NT2/D1 (cell line): ENCODE results near the gene PPP6R3.

Experiments used
- SUZ12 ChIP-seq: IDR thresholded peaks from 2 replicates; pipeline ENCODE4 v1.6.1; 2011; ENCODE audit not compliant: insufficient read length, insufficient read depth; ENCODE audit errors: extremely low read depth
- YY1 ChIP-seq: IDR thresholded peaks from 2 replicates; pipeline ENCODE4 v1.6.1; 2011; ENCODE audit not compliant: insufficient read length, insufficient read depth
- ZNF274 ChIP-seq: IDR thresholded peaks from 2 replicates; pipeline ENCODE4 v1.6.1; 2011; ENCODE audit warnings: mild to moderate bottlenecking, low read depth, low read length

- TF ChIP-seq YY1 (no peak), ZNF274 (no peak), SUZ12 (no peak)
Observed at GRCh38 chr11:68457898-68458249, 2.7 kb upstream of the PPP6R3 start.
